RWPE1 (cell line): ENCODE results near the gene CNGB1.

Source experiments
- CTCF ChIA-PET: fragments of 350-600 bp; sonication (Branson Sonifier 250); formaldehyde crosslinking; extraction: SDS; loops from one replicate; lab custom pipeline; 2021; lab: Yijun Ruan, JAX
- POLR2A ChIA-PET: fragments of 400-600 bp; formaldehyde crosslinking; extraction: SDS; loops from one replicate; lab custom pipeline; 2020; ENCODE audit warnings: antibody characterized with exemption; ENCODE audit not compliant: low non-redundant PET; lab: Yijun Ruan, JAX
- DNase-seq: peaks from one replicate; pipeline ENCODE4 v3.0.0; 2012; ENCODE audit warnings: low spot score
- H3K27ac ChIP-seq: fragments of 450-650 bp; 2 replicates; pipeline ENCODE4 v1.5.1; 2017
- CTCF ChIP-seq: fragments of 450-650 bp; conservative IDR thresholded peaks from 2 replicates; pipeline ENCODE4 v1.5.1; 2017; ENCODE audit warnings: low read depth, mild to moderate bottlenecking

The CNGB1 gene

GRCh38 chr16:57939872-57940224 is 31.1 kb downstream of the CNGB1 start:
- TF ChIP-seq CTCF = no peak
- POLR2A ChIA-PET = no interaction called here
- peak overlapping the region; percentile 94 for H3K27ac ChIP-seq
- CTCF ChIA-PET = no interaction called here
- DNase-seq = no peak

DNA sequence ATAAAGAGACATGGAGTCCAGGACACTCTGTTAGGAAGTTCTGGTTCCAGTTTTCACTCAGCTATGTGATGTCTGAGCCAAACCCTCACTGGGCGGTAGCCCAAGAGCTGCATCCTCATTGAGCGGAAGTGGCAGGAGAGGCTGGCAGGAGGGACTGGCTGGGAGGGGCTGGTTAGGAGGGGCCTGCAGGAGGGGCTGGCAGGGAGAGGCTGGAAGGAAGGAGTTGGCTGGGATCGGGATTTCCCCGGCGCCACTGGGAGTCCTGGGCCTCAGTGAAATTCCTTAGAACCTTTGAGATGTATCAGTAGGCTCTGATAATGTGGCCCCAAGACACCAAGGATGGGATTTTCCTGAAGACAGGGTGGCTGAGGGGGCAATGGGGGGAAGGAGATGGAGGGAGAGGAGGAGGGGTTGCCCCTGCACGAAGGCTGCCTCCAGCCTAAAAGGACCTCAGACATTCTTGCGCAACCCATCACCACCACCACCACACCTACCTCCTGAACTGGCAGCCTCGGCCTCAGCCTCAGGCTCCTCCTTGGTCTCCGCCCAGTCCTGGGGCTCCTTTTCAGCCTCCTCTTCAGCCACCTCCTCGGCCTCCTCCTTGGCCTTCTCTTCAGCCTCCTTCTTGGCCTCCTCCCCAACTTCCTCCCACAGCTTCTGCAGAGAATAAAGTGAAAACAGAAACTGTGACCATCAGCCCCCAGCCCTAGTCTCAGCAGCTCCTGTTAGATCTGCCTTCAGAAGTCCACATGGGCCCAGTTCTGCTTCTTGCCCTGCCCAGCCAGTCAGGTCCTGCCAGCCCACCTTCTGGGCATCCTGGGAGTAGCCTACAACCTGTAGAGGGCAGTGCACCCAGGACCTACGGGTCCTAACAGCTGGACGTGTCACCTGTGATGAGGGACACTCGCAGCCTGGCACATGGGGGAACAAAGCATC is 31.7 kb downstream of the CNGB1 start:
- peak overlapping the region; percentile 94 for H3K27ac ChIP-seq
- CTCF ChIA-PET = interaction anchor here (0.5 kb wide), 1 partner anchor 202 kb away, joined by 4 read pairs; no protein-coding TSS in a partner anchor
- no peak; the same call in 1 of the 2 replicates for TF ChIP-seq CTCF
- peak; percentile 82 for DNase-seq
- POLR2A ChIA-PET = no interaction called here

DNA sequence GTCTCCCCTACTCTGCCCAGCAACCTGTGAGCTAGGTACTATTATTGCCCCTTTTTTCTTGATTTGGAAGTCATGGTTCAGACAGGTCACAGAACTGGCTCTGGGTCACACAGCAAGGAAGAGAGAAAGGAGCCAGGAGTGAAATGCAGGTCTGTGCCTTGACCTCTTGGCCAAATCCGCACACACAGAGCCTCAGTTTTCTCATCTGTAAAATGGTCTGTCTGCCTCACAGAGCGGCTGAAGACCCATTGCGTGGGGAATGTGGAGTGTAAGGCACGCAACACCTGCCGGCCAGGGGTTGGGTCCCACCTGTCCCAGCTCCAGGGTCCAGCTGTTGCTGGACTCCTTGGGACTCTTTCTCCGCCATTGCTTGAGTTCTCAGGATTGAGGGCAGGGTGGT is 32.4 kb downstream of the CNGB1 start:
- no peak for DNase-seq
- no peak for TF ChIP-seq CTCF
- POLR2A ChIA-PET = no interaction called here
- peak overlapping the region; percentile 94 for H3K27ac ChIP-seq
- CTCF ChIA-PET = interaction anchor here (0.5 to 0.6 kb wide), 2 partner anchors 201 to 375 kb away, joined by 3 to 4 read pairs; no protein-coding TSS in a partner anchor

DNA sequence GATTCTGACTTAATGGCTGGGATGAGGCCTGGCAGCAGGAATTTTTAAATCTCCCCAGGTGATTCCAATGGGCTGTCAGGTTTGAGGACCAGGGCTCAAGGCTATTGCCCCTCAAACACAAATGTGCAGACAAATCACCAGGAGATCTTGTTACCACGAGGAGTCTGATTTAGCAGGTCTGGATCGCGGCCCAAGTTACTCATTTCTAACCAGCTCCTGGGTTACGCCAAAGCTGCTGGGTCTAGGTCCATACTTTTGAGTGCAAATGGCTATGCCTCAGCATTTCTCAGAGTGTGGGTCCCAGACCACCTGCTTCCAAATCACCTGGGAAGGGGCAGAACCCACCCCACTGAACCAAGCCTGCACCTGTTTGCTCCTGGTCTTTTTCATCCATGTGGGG is 33.1 kb downstream of the CNGB1 start:
- no peak for DNase-seq
- ChIA-PET POLR2A (no interaction called here), CTCF (interaction anchor here (0.6 kb wide), 1 partner anchor 374 kb away, joined by 3 read pairs; no protein-coding TSS in a partner anchor)
- no peak for TF ChIP-seq CTCF
- H3K27ac ChIP-seq = peak overlapping the region; percentile 94

GRCh38 chr16:57935904-57936303 is 35.0 kb downstream of the CNGB1 start:
- no peak overlapping the region for H3K27ac ChIP-seq
- ChIA-PET POLR2A (no interaction called here), CTCF (interaction anchor here (0.6 kb wide), 2 partner anchors 65 to 316 kb away, joined by 3 read pairs; partner anchors contain the start of gene USB1)
- DNase-seq = no peak
- no peak for TF ChIP-seq CTCF

GRCh38 chr16:57930533-57930932 is 40.4 kb downstream of the CNGB1 start:
- TF ChIP-seq CTCF = no peak
- DNase-seq = no peak
- H3K27ac ChIP-seq = no peak overlapping the region
- ChIA-PET POLR2A (no interaction called here), CTCF (interaction anchor here (0.7 kb wide), 1 partner anchor 69 kb away, joined by 6 read pairs; no protein-coding TSS in a partner anchor)
